Mesodermal cell (in vitro differentiated cells): ENCODE data around the gene NUAK2.

Experiments
- H3K27ac ChIP-seq: 2 replicates; pipeline ENCODE4 v1.7.0; 2013; ENCODE audit warnings: mild to moderate bottlenecking, low read depth, low read length, moderate library complexity; ENCODE audit not compliant: severe bottlenecking
- H3K36me3 ChIP-seq: 2 replicates; pipeline ENCODE4 v1.7.1; 2013; ENCODE audit warnings: mild to moderate bottlenecking, low read length, moderate library complexity; ENCODE audit not compliant: control insufficient read depth, insufficient read depth
- H3K4me1 ChIP-seq: one replicate; pipeline ENCODE4 v1.7.1; 2013; ENCODE audit warnings: mild to moderate bottlenecking, low read length; ENCODE audit not compliant: insufficient read depth, control insufficient read depth, poor library complexity, severe bottlenecking
- H3K4me3 ChIP-seq: 2 replicates; pipeline ENCODE4 v1.7.0; 2013; ENCODE audit warnings: low read length, control low read depth, mild to moderate bottlenecking; ENCODE audit not compliant: insufficient read depth, poor library complexity, severe bottlenecking; ENCODE audit errors: extremely low read depth
- H3K9me3 ChIP-seq: 2 replicates; pipeline ENCODE4 v1.7.1; 2013; ENCODE audit warnings: mild to moderate bottlenecking, low read length, moderate library complexity; ENCODE audit not compliant: control insufficient read depth
- WGBS, 2 experiments: methylation state at CpG; one replicate each; pipeline ENCODE4 v1.1.5; 2013; ENCODE audit warnings: missing lambda C conversion rate in 2 of 2; ENCODE audit not compliant: insufficient coverage in 2 of 2; 5-methylcytosine and 5-hydroxymethylcytosine counted together

NUAK2 gene

GRCh38 chr1:205271745-205272144, 49.8 kb downstream of the NUAK2 start:
- Histone ChIP-seq H3K4me3 (no peak overlapping the region), H3K9me3 (no peaks in the 10 kb centered on the region), H3K4me1 (peaks cover 36% of the 10 kb centered on the region), H3K27ac (no peak overlapping the region), H3K36me3 (no peaks in the 10 kb centered on the region)
- 95 to 96% methylated on average over 17 to 18 of the region's 18 CpGs for WGBS, 2 experiments

GRCh38 chr1:205271277-205271676, 50.3 kb downstream of the NUAK2 start:
- Histone ChIP-seq H3K9me3 (no peaks in the 10 kb centered on the region), H3K36me3 (no peaks in the 10 kb centered on the region), H3K4me1 (peaks cover 34% of the 10 kb centered on the region), H3K4me3 (no peak overlapping the region), H3K27ac (no peak overlapping the region)
- WGBS, 2 experiments: 92 to 94% methylated on average over 8 of the region's 8 CpGs

- no peaks in the 10 kb centered on the region for H3K36me3 ChIP-seq
- H3K9me3 ChIP-seq: no peaks in the 10 kb centered on the region
- H3K27ac ChIP-seq: no peak overlapping the region
- WGBS, 2 experiments: 92 to 94% methylated on average over 6 to 7 of the region's 8 CpGs
- H3K4me1 ChIP-seq: peaks cover 32% of the 10 kb centered on the region
- H3K4me3 ChIP-seq: no peak overlapping the region
These were observed 50.8 kb downstream of the NUAK2 start for GRCh38 chr1:205270764-205271163.

- Histone ChIP-seq H3K27ac (no peak overlapping the region), H3K4me1 (peaks cover 32% of the 10 kb centered on the region), H3K36me3 (no peaks in the 10 kb centered on the region), H3K4me3 (no peak overlapping the region), H3K9me3 (no peaks in the 10 kb centered on the region)
- 93 to 96% methylated on average over 3 of the region's 7 CpGs for WGBS, 2 experiments
These were observed 51.3 kb downstream of the NUAK2 start for GRCh38 chr1:205270271-205270670.

GRCh38 chr1:205269711-205270110, 51.8 kb downstream of the NUAK2 start:
- Histone ChIP-seq H3K27ac (no peak overlapping the region), H3K4me3 (no peak overlapping the region), H3K4me1 (peaks cover 32% of the 10 kb centered on the region), H3K9me3 (no peaks in the 10 kb centered on the region), H3K36me3 (no peaks in the 10 kb centered on the region)
- WGBS, 2 experiments: 89 to 93% methylated on average over 7 to 8 of the region's 8 CpGs

- Histone ChIP-seq H3K27ac (no peak overlapping the region), H3K4me1 (peaks cover 32% of the 10 kb centered on the region), H3K36me3 (no peaks in the 10 kb centered on the region), H3K4me3 (no peak overlapping the region), H3K9me3 (no peaks in the 10 kb centered on the region)
- whole genome bisulfite sequencing, 2 experiments: 95 to 97% methylated on average over 48 of the region's 48 CpGs
These were observed 52.5 kb downstream of the NUAK2 start for GRCh38 chr1:205268846-205269680.

GRCh38 chr1:205267306-205267902, 54.1 kb downstream of the NUAK2 start:
- peaks cover 39% of the 10 kb centered on the region for H3K4me1 ChIP-seq
- 88 to 94% methylated on average over 3 to 4 of the region's 8 CpGs for WGBS, 2 experiments
- H3K9me3 ChIP-seq: no peaks in the 10 kb centered on the region
- no peak overlapping the region for H3K27ac ChIP-seq
- no peaks in the 10 kb centered on the region for H3K36me3 ChIP-seq
- H3K4me3 ChIP-seq: no peak overlapping the region

- 87 to 93% methylated on average over 9 to 10 of the region's 10 CpGs for WGBS, 2 experiments
- Histone ChIP-seq H3K4me3 (no peak overlapping the region), H3K27ac (no peak overlapping the region)
These were observed 54.8 kb downstream of the NUAK2 start for GRCh38 chr1:205266611-205267305.

GRCh38 chr1:205263580-205264190, 57.9 kb downstream of the NUAK2 start:
- H3K9me3 ChIP-seq: no peaks in the 10 kb centered on the region
- H3K4me1 ChIP-seq: peaks cover 55% of the 10 kb centered on the region
- 94 to 100% methylated on average over 1 to 2 of the region's 2 CpGs for WGBS, 2 experiments
- H3K36me3 ChIP-seq: no peaks in the 10 kb centered on the region
- no peak overlapping the region for H3K27ac ChIP-seq
- no peak overlapping the region for H3K4me3 ChIP-seq

More at GRCh38 chr1:205266611-205267305, 54.8 kb downstream of the NUAK2 start:
- Histone ChIP-seq H3K4me1 (peaks cover 45% of the 10 kb centered on the region), H3K36me3 (no peaks in the 10 kb centered on the region), H3K9me3 (no peaks in the 10 kb centered on the region)

- Histone ChIP-seq H3K4me1 (peaks cover 54% of the 10 kb centered on the region), H3K27ac (peak overlapping the region; percentile 70), H3K4me3 (no peak overlapping the region), H3K36me3 (no peaks in the 10 kb centered on the region), H3K9me3 (no peaks in the 10 kb centered on the region)
- WGBS, 2 experiments: 72 to 95% methylated on average over 3 to 4 of the region's 8 CpGs
These were observed 58.8 kb downstream of the NUAK2 start for GRCh38 chr1:205262731-205263171.
